Brain microvascular endothelial cell (primary cell): ENCODE results near the gene FOXE1.

Source experiments
- DNase-seq: peaks from one replicate; pipeline ENCODE4 v3.0.0-alpha.2; 2020
- H3K27ac ChIP-seq: fragments of 250-450 bp; sonication (Bioruptor Pico); 2 replicates; pipeline ENCODE4 v1.5.1; 2020; ENCODE audit warnings: mild to moderate bottlenecking, moderate library complexity
- H3K27me3 ChIP-seq: fragments of 250-450 bp; sonication (Bioruptor Pico); replicated peaks from 2 replicates; pipeline ENCODE4 v1.5.1; 2020; ENCODE audit warnings: mild to moderate bottlenecking
- H3K36me3 ChIP-seq: fragments of 250-450 bp; sonication (Bioruptor Pico); replicated peaks from 2 replicates; pipeline ENCODE4 v1.5.1; 2020; ENCODE audit warnings: mild to moderate bottlenecking
- H3K4me3 ChIP-seq: 2 replicates; pipeline ENCODE4 v1.5.1; 2011; ENCODE audit warnings: low read depth, mild to moderate bottlenecking, control low read depth, low read length, moderate library complexity
- CTCF ChIP-seq: IDR thresholded peaks from 2 replicates; pipeline ENCODE4 v1.5.1; 2011; ENCODE audit warnings: low read depth, mild to moderate bottlenecking, moderate library complexity, low read length, control low read depth, inconsistent platforms; ENCODE audit errors: missing control alignments
- in situ Hi-C: cut with HindIII; loops from 2 replicates; pipeline ENCODE4 v1.10.0; 2017; ENCODE audit warnings: low sequenced_read_pairs, low pct_ligation_motif_present

Gene FOXE1

GRCh38 chr9:97857606-97858392 lies 4.8 kb downstream of the FOXE1 start:
- no peak overlapping the region for H3K27ac ChIP-seq
- TF ChIP-seq CTCF = no peak
- no peak overlapping the region for H3K4me3 ChIP-seq
- peaks cover 88% of the 10 kb centered on the region for H3K27me3 ChIP-seq
- H3K36me3 ChIP-seq = no peaks in the 10 kb centered on the region
- DNase-seq = no peak
- in situ Hi-C loops = no loop called here

GRCh38 chr9:97858393-97858713 lies 5.3 kb downstream of the FOXE1 start:
- no peak for DNase-seq
- H3K4me3 ChIP-seq = no peak overlapping the region
- no peaks in the 10 kb centered on the region for H3K36me3 ChIP-seq
- in situ Hi-C loops = no loop called here
- H3K27ac ChIP-seq = no peak overlapping the region
- peaks cover 83% of the 10 kb centered on the region for H3K27me3 ChIP-seq
- TF ChIP-seq CTCF = no peak

GRCh38 chr9:97858826-97859225 lies 5.8 kb downstream of the FOXE1 start:
- Histone ChIP-seq H3K4me3 (no peak overlapping the region), H3K27ac (no peak overlapping the region), H3K27me3 (peaks cover 78% of the 10 kb centered on the region), H3K36me3 (no peaks in the 10 kb centered on the region)
- TF ChIP-seq CTCF = no peak
- DNase-seq = no peak
- in situ Hi-C loops = no loop called here

GRCh38 chr9:97859346-97859745 lies 6.3 kb downstream of the FOXE1 start:
- TF ChIP-seq CTCF = no peak
- Histone ChIP-seq H3K27ac (no peak overlapping the region), H3K4me3 (no peak overlapping the region), H3K27me3 (peaks cover 73% of the 10 kb centered on the region), H3K36me3 (no peaks in the 10 kb centered on the region)
- no peak for DNase-seq
- in situ Hi-C loops = no loop called here

- no peak for DNase-seq
- H3K27me3 ChIP-seq = peaks cover 60% of the 10 kb centered on the region
- no peak overlapping the region for H3K27ac ChIP-seq
- no peak for TF ChIP-seq CTCF
- in situ Hi-C loops = no loop called here
- H3K36me3 ChIP-seq = no peaks in the 10 kb centered on the region
- no peak overlapping the region for H3K4me3 ChIP-seq
Measured at GRCh38 chr9:97860451-97861147, 7.6 kb downstream of the FOXE1 start.
